VCaP (cell line): ENCODE measurements around the gene CHRM5.

Experiments used
- H3K27ac ChIP-seq: fragments of 450-650 bp; 2 replicates; pipeline ENCODE4 v1.5.1; 2017
- CTCF ChIP-seq: fragments of 450-650 bp; conservative IDR thresholded peaks from 2 replicates; pipeline ENCODE4 v1.5.1; 2017; ENCODE audit warnings: mild to moderate bottlenecking, moderate library complexity

CHRM5 gene

GRCh38 chr15:34106423-34106822 is 138.1 kb downstream of the CHRM5 start:
- TF ChIP-seq CTCF: no peak
- no peak overlapping the region for H3K27ac ChIP-seq

GRCh38 chr15:34107315-34107714 is 139.0 kb downstream of the CHRM5 start:
- no peak overlapping the region for H3K27ac ChIP-seq
- TF ChIP-seq CTCF: no peak

- no peak overlapping the region for H3K27ac ChIP-seq
- peak; percentile 87 for TF ChIP-seq CTCF
Measured at GRCh38 chr15:34109797-34110663, 141.7 kb downstream of the CHRM5 start.

GRCh38 chr15:34111488-34111887 is 143.2 kb downstream of the CHRM5 start:
- no peak for TF ChIP-seq CTCF
- H3K27ac ChIP-seq: no peak overlapping the region

- TF ChIP-seq CTCF: no peak
- H3K27ac ChIP-seq: no peak overlapping the region
Measured at GRCh38 chr15:34114215-34114614, 145.9 kb downstream of the CHRM5 start.

- no peak overlapping the region for H3K27ac ChIP-seq
- no peak for TF ChIP-seq CTCF
Measured at GRCh38 chr15:34114739-34115138, 146.4 kb downstream of the CHRM5 start.

GRCh38 chr15:34116620-34117019 is 148.3 kb downstream of the CHRM5 start:
- no peak for TF ChIP-seq CTCF

More at GRCh38 chr15:34116620-34117019, 148.3 kb downstream of the CHRM5 start:
- H3K27ac ChIP-seq: no peak overlapping the region
